Colonic mucosa (tissue), 4 donors: ENCODE results near the gene BCL11B. TPM values are rescaled to one million over a fixed set of nuclear protein-coding genes. Genes with fewer than 3 reads are reported as not detected.
A peak's percentile ranks its signal among the peaks of the same experiment; 100 is the strongest.
"Not testable (repeated sequence)": the region's sequence is repeated elsewhere in the genome, so short reads cannot be mapped to it uniquely, and the experiment has no call there.

Source experiments
- DNase-seq: peaks from one replicate; pipeline ENCODE4 v3.0.0-alpha.2; 2020
- H3K27ac ChIP-seq: fragments of 200-600 bp; one replicate; pipeline ENCODE4 v1.8.0; 2021
- H3K27me3 ChIP-seq: fragments of 200-600 bp; one replicate; pipeline ENCODE4 v1.8.0; 2021
- H3K36me3 ChIP-seq: fragments of 200-600 bp; one replicate; pipeline ENCODE4 v1.8.0; 2021
- H3K4me1 ChIP-seq: fragments of 200-600 bp; one replicate; pipeline ENCODE4 v1.8.0; 2021; ENCODE audit warnings: mild to moderate bottlenecking
- H3K4me3 ChIP-seq: fragments of 200-600 bp; one replicate; pipeline ENCODE4 v1.8.0; 2021
- H3K9ac ChIP-seq, 2 donors: one replicate each; pipeline ENCODE4 v1.7.0; 2013; ENCODE audit warnings: control low read depth in 2 of 2, low read depth in 2 of 2, low read length in 2 of 2
- H3K9me3 ChIP-seq: fragments of 200-600 bp; one replicate; pipeline ENCODE4 v1.8.0; 2021
- intact Hi-C: fragments of 100-400 bp; cut with DNase I; formaldehyde crosslinking; loops from one replicate; pipeline ENCODE4 v1.14.1; 2022
- total RNA-seq, 2 donors: library from RNA; stranded (reverse); fragmentation: NEBNext Ultra II Directional in 1 of 2; extraction: Animal tissue kit (Norgen Biotek cat#: 25700) in 1 of 2; gene quantifications; one replicate each; pipeline ENCODE4 v1.2.1, GENCODE V29; 2021
- TF ChIP-seq, protein P1 (sequence below): fragments of 200-600 bp; IDR thresholded peaks from one replicate; pipeline ENCODE4 v1.8.0; 2022; ENCODE audit warnings: antibody characterized with exemption, mild to moderate bottlenecking
- donor health status: healthy.
- donor health status: DM: no; HTN: no; CAD: no.
- donor health status: DM: no; HTN: no; CAD: no.

BCL11B gene
- total RNA-seq, 2 donors from 2014 or later = 5.6 to 10.4 TPM

DNA sequence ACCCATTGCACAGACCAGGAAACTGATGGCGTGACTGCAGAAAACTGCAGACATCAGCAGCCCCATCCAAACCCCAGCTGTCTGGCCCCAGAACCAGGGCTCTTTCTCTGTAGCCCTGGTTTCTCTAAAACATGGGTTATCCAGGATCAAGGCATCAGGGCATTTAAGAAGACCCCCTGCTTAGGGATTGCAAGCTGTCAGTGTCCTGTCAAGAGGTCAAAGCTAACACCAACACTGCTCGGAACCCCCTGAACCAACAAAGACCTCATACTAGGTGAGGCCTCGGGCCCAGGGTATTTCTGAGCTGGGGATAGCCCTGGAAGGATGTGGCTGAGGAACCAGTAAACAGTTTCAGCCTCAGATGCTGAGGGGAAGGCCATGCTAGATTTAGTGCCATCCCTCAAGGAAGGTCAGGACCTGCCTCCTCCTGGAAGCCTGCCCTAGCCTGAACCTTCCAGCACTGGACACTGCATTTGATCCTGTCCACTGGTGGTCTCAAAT, 39.2 kb downstream of the BCL11B start:
- Histone ChIP-seq H3K27me3 (no peaks in the 10 kb centered on the region), H3K27ac (no peak overlapping the region)

DNA sequence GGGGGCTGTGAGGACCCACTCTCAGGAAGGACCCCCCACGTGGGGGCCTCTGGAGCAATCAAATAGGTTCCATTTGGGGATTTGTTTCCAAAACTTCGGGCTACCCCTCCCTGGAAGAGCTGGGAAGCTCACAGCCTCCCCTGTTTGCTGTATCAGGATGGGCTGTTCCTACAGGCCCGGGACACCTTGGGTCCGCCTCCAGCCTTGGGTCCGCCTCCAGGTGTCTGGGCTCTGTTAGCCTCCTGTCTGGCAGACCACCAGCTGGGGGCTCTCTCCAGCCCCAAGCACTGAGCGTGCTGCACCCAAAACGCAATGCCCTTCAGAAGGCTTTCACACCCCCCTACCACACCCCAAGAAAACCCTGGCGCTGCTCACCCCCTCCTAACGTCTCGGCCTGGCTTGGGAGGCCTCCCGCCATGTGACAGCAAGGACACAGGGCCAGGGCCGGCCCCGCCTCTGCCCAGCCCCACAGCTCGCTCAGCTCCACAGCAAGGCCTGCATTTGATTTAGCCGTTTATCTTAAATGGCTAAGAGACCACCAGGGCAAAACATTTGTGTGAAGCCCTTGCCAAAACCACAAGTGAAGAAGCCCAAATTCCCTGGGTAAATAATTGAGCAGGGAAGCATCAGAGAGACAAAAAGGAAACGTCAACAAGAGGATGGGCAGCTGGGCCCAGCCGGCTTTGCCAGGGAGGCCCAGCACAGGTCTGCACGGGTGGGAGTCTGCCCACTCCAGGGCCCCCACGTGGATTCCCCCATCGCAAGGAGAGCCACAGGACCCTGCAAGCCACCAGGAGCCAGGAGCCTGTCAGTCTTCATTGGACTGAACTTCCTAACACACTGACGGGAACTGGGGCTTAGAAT, 39.9 kb downstream of the BCL11B start:
- Histone ChIP-seq H3K9ac (no peak overlapping the region), H3K9me3 (no peaks in the 10 kb centered on the region), H3K27ac (no peak overlapping the region), H3K4me3 (no peak overlapping the region), H3K27me3 (no peaks in the 10 kb centered on the region), H3K4me1 (no peaks in the 10 kb centered on the region), H3K36me3 (no peaks in the 10 kb centered on the region)
- intact Hi-C loops = no loop called here
- TF ChIP-seq, protein P1, sequence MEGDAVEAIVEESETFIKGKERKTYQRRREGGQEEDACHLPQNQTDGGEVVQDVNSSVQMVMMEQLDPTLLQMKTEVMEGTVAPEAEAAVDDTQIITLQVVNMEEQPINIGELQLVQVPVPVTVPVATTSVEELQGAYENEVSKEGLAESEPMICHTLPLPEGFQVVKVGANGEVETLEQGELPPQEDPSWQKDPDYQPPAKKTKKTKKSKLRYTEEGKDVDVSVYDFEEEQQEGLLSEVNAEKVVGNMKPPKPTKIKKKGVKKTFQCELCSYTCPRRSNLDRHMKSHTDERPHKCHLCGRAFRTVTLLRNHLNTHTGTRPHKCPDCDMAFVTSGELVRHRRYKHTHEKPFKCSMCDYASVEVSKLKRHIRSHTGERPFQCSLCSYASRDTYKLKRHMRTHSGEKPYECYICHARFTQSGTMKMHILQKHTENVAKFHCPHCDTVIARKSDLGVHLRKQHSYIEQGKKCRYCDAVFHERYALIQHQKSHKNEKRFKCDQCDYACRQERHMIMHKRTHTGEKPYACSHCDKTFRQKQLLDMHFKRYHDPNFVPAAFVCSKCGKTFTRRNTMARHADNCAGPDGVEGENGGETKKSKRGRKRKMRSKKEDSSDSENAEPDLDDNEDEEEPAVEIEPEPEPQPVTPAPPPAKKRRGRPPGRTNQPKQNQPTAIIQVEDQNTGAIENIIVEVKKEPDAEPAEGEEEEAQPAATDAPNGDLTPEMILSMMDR = no peak
- DNase-seq = no peak

More for the DNA sequence above, 39.2 kb downstream of the BCL11B start:
- Histone ChIP-seq H3K9me3 (no peaks in the 10 kb centered on the region), H3K36me3 (no peaks in the 10 kb centered on the region), H3K4me3 (no peak overlapping the region), H3K9ac (no peak overlapping the region), H3K4me1 (no peaks in the 10 kb centered on the region)
- TF ChIP-seq, protein P1 = no peak
- no peak for DNase-seq
- intact Hi-C loops = no loop called here

DNA sequence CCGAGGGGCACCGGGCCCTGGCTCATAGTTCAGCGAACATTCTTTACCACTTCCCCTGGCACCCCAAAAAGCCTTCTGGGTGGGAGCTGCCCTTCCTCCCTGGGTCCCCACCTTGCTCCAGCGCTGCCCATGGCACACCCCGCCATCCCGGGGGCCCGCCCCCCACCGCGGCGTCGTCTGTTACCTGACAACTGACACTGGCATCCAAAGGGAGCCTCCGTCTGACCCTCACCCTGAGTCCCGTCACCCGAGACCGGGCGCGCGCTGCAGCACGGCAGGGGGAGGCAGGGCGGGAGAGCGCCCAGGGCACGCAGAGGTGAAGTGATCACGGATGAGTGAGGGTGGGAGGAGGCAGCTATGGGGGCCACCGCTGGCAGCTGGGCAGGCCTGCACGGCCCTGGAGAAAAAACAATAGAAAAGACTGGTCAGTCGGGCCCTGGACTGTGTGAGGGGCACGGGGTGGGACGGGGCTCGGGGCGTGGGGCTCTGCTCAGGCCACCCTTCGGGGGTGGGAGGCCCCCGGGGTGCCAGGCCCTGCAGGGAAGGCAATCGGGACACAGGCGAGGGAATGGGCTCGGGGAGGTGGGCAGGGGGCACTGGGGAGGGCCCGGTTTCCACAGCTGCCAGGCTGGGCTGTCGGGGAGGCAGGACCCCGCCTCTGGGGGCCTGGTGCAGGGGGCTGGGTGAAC, 40.7 kb downstream of the BCL11B start:
- Histone ChIP-seq H3K36me3 (no peaks in the 10 kb centered on the region), H3K9ac (no peak overlapping the region), H3K27ac (peak overlapping the region; percentile 1), H3K4me3 (no peak overlapping the region), H3K4me1 (no peaks in the 10 kb centered on the region), H3K9me3 (no peaks in the 10 kb centered on the region), H3K27me3 (no peaks in the 10 kb centered on the region)
- DNase-seq = no peak
- intact Hi-C loops = no loop called here
- TF ChIP-seq, protein P1 = no peak

DNA sequence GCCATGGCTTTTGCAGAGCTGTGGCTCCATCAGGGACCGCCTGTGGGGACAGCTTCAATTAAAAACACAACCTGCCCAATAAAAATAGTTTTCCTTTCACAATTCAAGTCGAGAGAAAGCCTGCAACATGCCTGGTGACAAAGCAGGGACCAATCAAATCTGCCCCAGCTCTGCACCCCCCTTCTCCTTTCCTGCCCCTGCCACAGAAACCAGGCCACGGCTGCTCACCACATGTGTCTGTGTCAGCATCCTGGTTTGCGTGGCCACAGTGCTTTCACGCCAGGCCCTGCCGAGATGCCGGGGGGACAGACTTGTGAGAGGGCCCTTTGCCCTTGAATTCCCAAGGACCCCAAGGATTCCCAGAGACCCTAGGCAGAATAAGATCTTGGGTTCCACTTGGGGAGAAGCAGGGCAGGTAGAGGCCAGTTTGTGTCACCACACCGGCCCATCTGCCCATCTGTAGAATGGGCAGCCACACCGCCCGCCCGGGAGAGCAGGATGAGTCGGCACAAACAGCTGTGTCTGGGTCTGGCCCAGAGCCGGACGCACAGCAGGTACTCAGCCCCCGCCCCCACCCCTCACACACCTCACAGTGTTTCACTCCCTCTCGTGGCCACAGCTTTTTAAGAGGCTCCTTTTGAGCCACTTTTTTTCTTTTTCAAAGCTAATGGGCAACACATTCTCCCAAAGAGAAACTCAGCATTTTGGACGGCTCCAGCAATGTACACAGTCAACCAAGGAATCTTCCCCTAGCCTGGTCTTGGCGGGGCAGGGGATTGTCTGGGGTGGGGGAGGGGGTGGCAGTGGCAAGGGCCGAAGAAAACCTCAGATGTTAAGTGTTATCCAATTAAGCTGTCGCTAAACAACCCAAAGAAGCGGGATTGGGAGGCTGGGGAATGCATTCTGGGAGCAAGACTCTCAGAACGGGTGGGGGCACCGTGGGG, 41.5 kb downstream of the BCL11B start:
- Histone ChIP-seq H3K27ac (peak overlapping the region; percentile 1), H3K4me1 (no peaks in the 10 kb centered on the region), H3K27me3 (no peaks in the 10 kb centered on the region), H3K9ac (no peak overlapping the region), H3K9me3 (no peaks in the 10 kb centered on the region), H3K4me3 (no peak overlapping the region), H3K36me3 (no peaks in the 10 kb centered on the region)
- TF ChIP-seq, protein P1 = no peak
- no peak for DNase-seq
- intact Hi-C loops = no loop called here

DNA sequence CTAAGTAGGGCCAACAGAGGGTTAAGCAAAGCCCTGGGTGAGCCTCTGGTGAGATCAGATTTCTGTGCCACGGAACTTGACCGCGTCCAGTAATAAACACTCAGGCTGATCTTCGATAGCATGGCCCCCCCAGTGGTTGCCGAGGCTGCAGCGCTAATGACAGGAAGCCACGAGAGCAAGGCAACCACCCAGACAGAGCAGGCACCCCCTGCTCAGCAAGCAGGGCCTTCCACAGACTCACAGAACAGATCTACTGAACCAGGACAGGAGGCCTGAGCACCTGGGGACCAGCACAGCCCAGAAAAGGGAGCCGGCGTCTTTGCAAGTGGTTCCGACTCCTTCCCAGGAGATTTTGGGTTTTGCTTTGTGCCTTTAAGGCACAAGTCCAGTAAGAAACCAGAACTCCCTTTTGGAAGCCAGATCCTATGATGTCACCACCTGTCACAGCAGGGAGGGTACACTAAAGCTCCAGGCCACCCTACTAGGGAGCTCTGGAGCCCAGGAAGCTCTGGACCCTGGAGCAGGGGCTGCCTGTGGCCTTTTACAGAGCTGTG, 42.3 kb downstream of the BCL11B start:
- Histone ChIP-seq H3K4me3 (no peak overlapping the region), H3K9ac (no peak overlapping the region), H3K9me3 (no peaks in the 10 kb centered on the region), H3K27ac (peak overlapping the region; percentile 1), H3K27me3 (no peaks in the 10 kb centered on the region), H3K36me3 (no peaks in the 10 kb centered on the region), H3K4me1 (no peaks in the 10 kb centered on the region)
- TF ChIP-seq, protein P1 = no peak
- DNase-seq = no peak
- intact Hi-C loops = no loop called here

DNA sequence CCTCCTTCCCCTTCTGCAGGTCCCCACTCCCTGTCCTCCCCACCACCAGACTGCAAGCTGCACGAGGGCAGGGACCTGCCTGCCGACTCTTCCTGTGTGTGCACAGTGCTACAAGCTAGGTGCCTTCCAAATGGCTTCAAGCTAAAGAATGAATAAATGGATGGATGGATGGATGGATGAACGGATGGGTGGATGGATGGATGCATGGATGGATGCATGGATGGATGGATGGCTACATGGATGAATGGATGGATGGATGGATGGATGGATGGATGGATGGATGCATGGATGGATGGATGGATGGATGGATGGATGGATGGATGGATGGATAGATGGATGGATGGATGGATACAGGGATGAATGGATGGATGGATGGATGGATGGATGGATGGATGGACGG, 43.2 kb downstream of the BCL11B start:
- H3K4me1 ChIP-seq, DNase-seq, H3K27ac ChIP-seq, H3K27me3 ChIP-seq, H3K4me3 ChIP-seq, H3K9me3 ChIP-seq, H3K9ac ChIP-seq, H3K36me3 ChIP-seq, intact Hi-C loops: not testable (repeated sequence)
